ENCODE results near the gene PARD3.

Gene PARD3

DNA sequence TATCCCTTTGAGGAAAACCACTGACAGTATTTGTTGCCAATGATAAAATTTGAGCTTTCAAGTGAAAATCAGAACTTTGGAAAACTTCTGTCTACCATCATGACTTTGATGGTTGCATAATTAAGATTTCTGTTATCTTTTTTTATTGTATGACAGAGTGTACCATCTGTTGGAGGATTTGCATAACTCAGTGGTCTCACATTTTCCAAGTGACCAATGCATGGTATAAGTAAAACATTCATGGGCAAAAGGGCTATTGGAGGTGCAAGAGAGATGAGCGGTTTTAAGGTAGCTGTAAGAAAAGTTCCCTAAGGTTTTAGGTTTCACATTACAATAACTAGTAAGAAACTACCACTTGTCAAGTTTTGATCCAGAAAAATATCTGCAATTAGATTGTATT, 625.3 kb downstream of the PARD3 start:
- CTCF ChIA-PET: no interaction called here
- no peak for DNase-seq (ENCODE audit: extremely low spot score)
- TF ChIP-seq TARDBP (IDR thresholded peaks at IDR 0.05): no peak
- no peak for TF ChIP-seq FOXM1 (IDR thresholded peaks at IDR 0.05; ENCODE audit: borderline replicate concordance)
- TF ChIP-seq BHLHE40 (IDR thresholded peaks at IDR 0.05; ENCODE audit: borderline replicate concordance): no peak
- TF ChIP-seq ZNF384 (IDR thresholded peaks at IDR 0.05): no peak
- no peak for TF ChIP-seq L3MBTL2 (conservative IDR thresholded peaks at IDR 0.05)
- POLR2A ChIA-PET: no interaction called here

DNA sequence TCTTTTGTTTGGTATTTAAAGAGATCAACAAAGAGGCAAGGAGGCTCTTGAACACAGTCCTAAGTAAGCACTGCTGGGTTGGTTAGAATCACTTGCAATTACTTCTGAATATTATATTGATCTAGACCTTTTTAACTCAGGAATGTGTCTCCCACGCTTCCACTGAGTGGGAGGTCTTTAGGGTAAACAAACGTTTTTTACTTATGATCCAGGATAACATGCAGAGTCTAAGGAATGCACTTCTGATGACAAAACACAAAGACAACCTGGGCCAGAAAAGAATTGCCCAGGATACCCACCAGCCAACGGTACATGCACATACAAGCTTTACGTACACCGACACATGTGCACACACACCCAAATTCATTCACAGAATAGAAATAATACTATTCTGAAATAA, 626.9 kb downstream of the PARD3 start:
- POLR2A ChIA-PET: no interaction called here
- CTCF ChIA-PET: no interaction called here
- no peak for DNase-seq (ENCODE audit: extremely low spot score)
- no peak for TF ChIP-seq SP1 (IDR thresholded peaks at IDR 0.05)
- no peak for TF ChIP-seq CTBP1 (IDR thresholded peaks at IDR 0.05; ENCODE audit: borderline replicate concordance)
- no peak for TF ChIP-seq FOXA1 (IDR thresholded peaks at IDR 0.05)
- no peak for TF ChIP-seq NFRKB (IDR thresholded peaks at IDR 0.05)

DNA sequence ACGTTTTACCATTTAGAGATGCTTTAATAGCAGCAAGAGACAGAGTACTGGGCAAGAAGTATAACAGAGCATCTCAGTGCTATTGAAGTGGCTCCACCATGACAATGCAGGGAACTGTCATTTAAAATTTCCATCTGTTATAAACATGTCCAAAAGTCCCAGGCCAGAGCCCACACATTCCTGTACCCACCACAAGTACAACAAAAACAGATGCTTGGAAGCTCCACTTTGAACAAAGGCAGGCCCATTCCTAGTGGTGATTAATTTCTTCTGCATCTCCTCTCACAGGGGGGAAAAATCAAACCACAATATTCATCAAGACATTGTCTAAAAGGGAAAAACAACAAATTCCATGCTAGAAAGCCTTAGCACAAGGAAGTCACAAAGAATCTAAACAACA, 627.9 kb downstream of the PARD3 start:
- no peak for DNase-seq (ENCODE audit: extremely low spot score)
- POLR2A ChIA-PET: no interaction called here
- CTCF ChIA-PET: no interaction called here
- TF ChIP-seq ELF4 (IDR thresholded peaks at IDR 0.05): no peak
- TF ChIP-seq TARDBP (IDR thresholded peaks at IDR 0.05): no peak
- no peak for TF ChIP-seq CTBP1 (IDR thresholded peaks at IDR 0.05; ENCODE audit: borderline replicate concordance)

DNA sequence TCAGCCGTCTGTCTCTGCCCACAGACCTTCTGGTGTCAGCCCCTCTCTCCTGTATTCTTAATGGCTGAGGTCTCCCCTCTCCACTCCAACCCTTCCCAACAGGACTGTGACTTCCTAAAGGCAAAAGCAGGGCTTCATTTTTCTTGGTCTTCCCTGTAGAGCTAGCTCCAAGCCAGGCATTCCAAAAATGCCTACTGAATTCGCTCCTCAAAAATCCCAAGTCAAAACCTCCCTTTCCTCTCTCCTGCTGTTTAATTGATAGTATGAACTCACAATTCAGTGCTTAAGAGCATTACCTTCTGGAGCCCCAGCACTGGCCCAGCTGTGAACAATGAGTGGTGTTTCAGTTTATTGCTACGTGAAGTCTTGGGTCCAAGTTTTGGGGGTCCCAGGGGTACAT, 628.4 kb downstream of the PARD3 start:
- CTCF ChIA-PET: interaction anchor here (0.9 kb wide), 1 partner anchor 59 kb away, joined by 3 read pairs; no protein-coding TSS in a partner anchor
- POLR2A ChIA-PET: no interaction called here
- no peak for DNase-seq (ENCODE audit: extremely low spot score)
- TF ChIP-seq ZNF384 (IDR thresholded peaks at IDR 0.05): no peak
- no peak for TF ChIP-seq ELF4 (IDR thresholded peaks at IDR 0.05)
- no peak for TF ChIP-seq SUZ12 (IDR thresholded peaks at IDR 0.05)

DNA sequence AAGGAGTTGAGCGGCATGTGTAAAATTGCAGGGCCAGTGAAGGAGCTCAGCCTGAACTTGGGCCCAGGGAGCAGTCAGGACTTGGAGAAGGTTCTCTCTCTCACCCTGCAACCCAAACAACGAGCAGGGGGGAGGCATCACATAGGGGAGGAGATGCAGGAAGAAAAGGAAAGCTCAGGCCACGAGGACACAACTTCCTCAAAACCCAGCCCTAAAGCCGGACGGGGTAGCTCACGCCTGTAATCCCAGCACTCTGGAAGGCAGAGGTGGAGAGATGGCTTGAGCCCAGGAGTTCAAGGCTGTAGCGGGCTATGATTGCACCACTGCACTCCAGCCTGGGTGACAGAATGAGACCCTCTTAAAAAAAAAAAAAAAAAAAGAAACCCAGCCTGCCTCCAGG, 629.1 kb downstream of the PARD3 start:
- ChIA-PET POLR2A (no interaction called here), CTCF (interaction anchor here (0.9 kb wide), 1 partner anchor 58 kb away, joined by 3 read pairs; no protein-coding TSS in a partner anchor)

DNA sequence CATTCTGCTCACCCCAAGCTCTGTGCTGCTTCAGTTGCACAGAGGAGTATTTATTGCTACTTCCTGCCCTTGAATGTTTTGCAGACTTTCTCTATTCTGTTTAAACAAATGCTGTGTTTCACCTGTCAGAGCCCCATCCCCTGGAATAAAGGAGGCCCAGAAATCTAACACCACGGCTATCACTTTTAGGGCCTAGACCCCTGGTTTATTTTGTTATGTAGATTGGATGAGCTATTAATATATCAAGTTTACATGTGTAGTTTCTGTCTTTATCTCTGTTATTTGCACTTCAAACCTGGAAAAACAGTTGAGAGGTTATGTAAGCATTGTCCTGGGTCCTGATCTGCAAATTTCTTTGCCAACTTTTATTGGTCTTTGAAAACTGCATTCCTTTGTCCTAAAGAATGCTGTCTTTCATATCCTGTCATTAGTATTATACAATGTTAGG, 630.1 kb downstream of the PARD3 start:
- TF ChIP-seq FOXM1 (IDR thresholded peaks at IDR 0.05; ENCODE audit: borderline replicate concordance) (no peak), FOXA1 (IDR thresholded peaks at IDR 0.05) (no peak), CTBP1 (IDR thresholded peaks at IDR 0.05; ENCODE audit: borderline replicate concordance) (no peak), L3MBTL2 (conservative IDR thresholded peaks at IDR 0.05) (no peak), LEF1 (IDR thresholded peaks at IDR 0.05; ENCODE audit: borderline replicate concordance) (no peak), TARDBP (IDR thresholded peaks at IDR 0.05) (no peak), SP1 (IDR thresholded peaks at IDR 0.05) (no peak), SUZ12 (IDR thresholded peaks at IDR 0.05) (no peak), ELF4 (IDR thresholded peaks at IDR 0.05) (no peak), ZNF384 (IDR thresholded peaks at IDR 0.05) (no peak), NFRKB (IDR thresholded peaks at IDR 0.05) (no peak), FOXK2 (IDR thresholded peaks at IDR 0.05) (no peak), BHLHE40 (IDR thresholded peaks at IDR 0.05; ENCODE audit: borderline replicate concordance) (no peak), HDGF (IDR thresholded peaks at IDR 0.05; ENCODE audit: borderline replicate concordance) (no peak), ARNT (IDR thresholded peaks at IDR 0.05) (no peak)
- DNase-seq (ENCODE audit: extremely low spot score): no peak
- ChIA-PET POLR2A (no interaction called here), CTCF (no interaction called here)

More for the DNA sequence above, 629.1 kb downstream of the PARD3 start:
- TF ChIP-seq SP1 (IDR thresholded peaks at IDR 0.05) (no peak), ARNT (IDR thresholded peaks at IDR 0.05) (no peak), CTBP1 (IDR thresholded peaks at IDR 0.05; ENCODE audit: borderline replicate concordance) (no peak), ZNF384 (IDR thresholded peaks at IDR 0.05) (no peak), FOXM1 (IDR thresholded peaks at IDR 0.05; ENCODE audit: borderline replicate concordance) (no peak), LEF1 (IDR thresholded peaks at IDR 0.05; ENCODE audit: borderline replicate concordance) (no peak), FOXA1 (IDR thresholded peaks at IDR 0.05) (no peak), ELF4 (IDR thresholded peaks at IDR 0.05) (no peak), SUZ12 (IDR thresholded peaks at IDR 0.05) (no peak), NFRKB (IDR thresholded peaks at IDR 0.05) (no peak), HDGF (IDR thresholded peaks at IDR 0.05; ENCODE audit: borderline replicate concordance) (no peak), BHLHE40 (IDR thresholded peaks at IDR 0.05; ENCODE audit: borderline replicate concordance) (no peak), FOXK2 (IDR thresholded peaks at IDR 0.05) (no peak), L3MBTL2 (conservative IDR thresholded peaks at IDR 0.05) (no peak), TARDBP (IDR thresholded peaks at IDR 0.05) (no peak)
- TF ChIP-seq, protein P1, sequence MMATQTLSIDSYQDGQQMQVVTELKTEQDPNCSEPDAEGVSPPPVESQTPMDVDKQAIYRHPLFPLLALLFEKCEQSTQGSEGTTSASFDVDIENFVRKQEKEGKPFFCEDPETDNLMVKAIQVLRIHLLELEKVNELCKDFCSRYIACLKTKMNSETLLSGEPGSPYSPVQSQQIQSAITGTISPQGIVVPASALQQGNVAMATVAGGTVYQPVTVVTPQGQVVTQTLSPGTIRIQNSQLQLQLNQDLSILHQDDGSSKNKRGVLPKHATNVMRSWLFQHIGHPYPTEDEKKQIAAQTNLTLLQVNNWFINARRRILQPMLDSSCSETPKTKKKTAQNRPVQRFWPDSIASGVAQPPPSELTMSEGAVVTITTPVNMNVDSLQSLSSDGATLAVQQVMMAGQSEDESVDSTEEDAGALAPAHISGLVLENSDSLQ (IDR thresholded peaks at IDR 0.05): no peak
- DNase-seq (ENCODE audit: extremely low spot score): no peak

DNA sequence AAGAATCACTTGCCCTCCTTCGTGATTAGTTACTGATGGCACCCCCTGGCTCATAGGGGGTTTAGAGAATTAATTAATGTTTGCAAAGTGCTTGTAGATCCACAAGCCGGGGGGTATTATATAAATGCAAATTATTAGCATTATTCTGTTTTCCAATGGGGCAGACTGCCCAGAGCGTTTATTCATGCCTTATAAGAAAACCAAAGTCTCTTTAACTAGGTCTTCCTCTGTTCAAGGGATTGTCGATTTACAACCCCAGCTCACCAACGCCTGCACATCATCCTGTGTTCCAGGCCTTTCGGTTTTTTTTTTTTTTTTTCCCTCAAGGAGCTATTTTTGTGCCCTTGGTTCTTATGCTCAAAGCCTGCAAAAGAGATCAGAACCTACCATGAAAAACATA, 630.7 kb downstream of the PARD3 start:
- CTCF ChIA-PET: no interaction called here
- TF ChIP-seq FOXK2 (IDR thresholded peaks at IDR 0.05) (no peak), ZNF384 (IDR thresholded peaks at IDR 0.05) (no peak), SUZ12 (IDR thresholded peaks at IDR 0.05) (no peak), TARDBP (IDR thresholded peaks at IDR 0.05) (no peak)
- TF ChIP-seq, protein P1 (IDR thresholded peaks at IDR 0.05): no peak
- POLR2A ChIA-PET: no interaction called here
- no peak for DNase-seq (ENCODE audit: extremely low spot score)
